AG09309 (cell line): ENCODE data around the gene CCDC127.

Experiments
- DNase-seq: peaks from one replicate; pipeline ENCODE4 v3.0.0-alpha.2; 2010; ENCODE audit warnings: low read depth
- H3K4me3 ChIP-seq: 2 replicates; pipeline ENCODE4 v1.5.1; 2011; ENCODE audit warnings: mild to moderate bottlenecking, low read depth, low read length, moderate library complexity; ENCODE audit not compliant: control insufficient read depth
- TF ChIP-seq, protein P1 (sequence below): IDR thresholded peaks from 2 replicates; pipeline ENCODE4 v1.5.1; 2011; ENCODE audit warnings: mild to moderate bottlenecking, low read depth, low read length, inconsistent platforms; ENCODE audit not compliant: insufficient read depth, control insufficient read depth; ENCODE audit errors: missing control alignments

The CCDC127 gene

DNA sequence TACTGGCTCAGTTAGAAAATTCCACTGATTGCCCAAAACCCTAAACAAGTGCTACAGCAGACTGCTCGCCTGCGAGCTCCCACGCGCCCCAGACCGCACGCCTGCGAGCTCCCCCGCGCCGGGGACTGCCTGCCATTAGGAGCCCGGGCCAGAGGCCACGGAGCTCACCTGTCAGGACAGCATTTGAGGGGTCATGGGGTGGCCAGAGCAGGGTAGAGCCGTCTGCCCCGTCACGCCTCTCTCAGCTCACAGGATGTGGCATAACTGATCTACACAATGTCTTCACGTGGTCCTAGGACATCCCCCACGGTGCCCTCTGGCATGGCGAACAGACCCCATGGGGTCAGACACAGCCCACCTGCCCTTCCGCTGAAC, 55.8 kb downstream of the CCDC127 start:
- DNase-seq = no peak
- TF ChIP-seq, protein P1, sequence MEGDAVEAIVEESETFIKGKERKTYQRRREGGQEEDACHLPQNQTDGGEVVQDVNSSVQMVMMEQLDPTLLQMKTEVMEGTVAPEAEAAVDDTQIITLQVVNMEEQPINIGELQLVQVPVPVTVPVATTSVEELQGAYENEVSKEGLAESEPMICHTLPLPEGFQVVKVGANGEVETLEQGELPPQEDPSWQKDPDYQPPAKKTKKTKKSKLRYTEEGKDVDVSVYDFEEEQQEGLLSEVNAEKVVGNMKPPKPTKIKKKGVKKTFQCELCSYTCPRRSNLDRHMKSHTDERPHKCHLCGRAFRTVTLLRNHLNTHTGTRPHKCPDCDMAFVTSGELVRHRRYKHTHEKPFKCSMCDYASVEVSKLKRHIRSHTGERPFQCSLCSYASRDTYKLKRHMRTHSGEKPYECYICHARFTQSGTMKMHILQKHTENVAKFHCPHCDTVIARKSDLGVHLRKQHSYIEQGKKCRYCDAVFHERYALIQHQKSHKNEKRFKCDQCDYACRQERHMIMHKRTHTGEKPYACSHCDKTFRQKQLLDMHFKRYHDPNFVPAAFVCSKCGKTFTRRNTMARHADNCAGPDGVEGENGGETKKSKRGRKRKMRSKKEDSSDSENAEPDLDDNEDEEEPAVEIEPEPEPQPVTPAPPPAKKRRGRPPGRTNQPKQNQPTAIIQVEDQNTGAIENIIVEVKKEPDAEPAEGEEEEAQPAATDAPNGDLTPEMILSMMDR = no peak

GRCh38 chr5:161803-162110, 56.2 kb downstream of the CCDC127 start:
- H3K4me3 ChIP-seq = no peak overlapping the region
- TF ChIP-seq, protein P1 = no peak
- no peak for DNase-seq

More for the DNA sequence above, 55.8 kb downstream of the CCDC127 start:
- no peak overlapping the region for H3K4me3 ChIP-seq

DNA sequence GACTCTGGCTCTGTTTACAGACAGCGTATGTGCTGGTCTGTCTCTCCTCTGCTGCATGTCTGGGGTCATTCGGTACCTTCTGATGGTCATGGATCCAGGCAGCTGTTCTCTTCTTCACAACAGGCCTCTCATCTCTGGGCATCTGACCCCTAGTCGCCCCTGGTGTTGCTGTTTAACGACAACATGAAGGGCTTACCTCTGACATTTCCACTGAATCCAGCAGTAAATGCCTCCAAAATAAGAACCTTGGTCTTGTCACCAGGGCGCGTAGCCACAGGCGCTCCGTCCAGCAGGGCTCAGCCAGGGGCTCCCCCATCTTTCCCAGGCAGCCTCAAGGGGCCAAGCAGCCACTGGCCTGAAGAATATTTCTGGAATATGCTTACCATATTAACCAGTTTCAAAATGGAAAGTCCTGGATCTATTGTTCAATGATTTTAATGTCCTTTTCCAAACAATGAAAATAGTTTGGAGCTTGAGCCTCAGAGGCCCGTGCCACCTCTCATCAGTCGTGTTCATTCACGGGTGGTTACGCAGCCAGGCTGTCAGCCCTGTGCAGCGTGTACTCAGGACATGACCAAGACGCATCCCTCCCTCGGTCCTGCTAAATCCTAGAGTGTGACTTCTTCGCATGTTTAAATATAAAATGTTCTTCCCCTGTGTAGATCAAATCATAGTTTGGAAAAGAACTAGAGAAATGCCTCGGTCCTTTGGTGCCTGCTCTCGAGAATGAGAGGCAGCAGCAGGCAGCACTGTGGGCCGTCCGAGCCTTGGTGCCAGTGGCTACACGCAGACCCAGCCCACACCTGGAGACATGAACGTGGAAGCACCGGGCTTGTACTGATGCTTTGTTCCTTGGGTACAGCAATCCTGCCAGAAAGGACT, 56.8 kb downstream of the CCDC127 start:
- TF ChIP-seq, protein P1 = no peak
- no peak for DNase-seq
- no peak overlapping the region for H3K4me3 ChIP-seq

DNA sequence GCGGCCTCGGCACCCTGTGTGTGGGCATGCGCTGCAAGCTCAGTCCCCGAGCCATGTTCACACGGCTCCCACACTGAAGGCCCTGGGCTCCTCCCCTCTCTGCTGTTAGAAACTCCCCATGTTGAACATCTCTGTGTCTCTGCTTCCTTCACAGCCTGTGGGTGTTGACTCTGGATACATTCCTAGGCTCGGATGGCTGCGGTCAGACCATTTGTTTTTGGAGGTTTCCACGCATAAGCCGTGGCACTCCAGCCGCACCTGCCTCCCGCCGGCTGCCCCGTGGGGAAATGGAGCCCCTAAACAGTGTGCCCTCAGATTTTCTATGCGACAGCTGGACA, 57.8 kb downstream of the CCDC127 start:
- TF ChIP-seq, protein P1 = no peak
- DNase-seq = no peak
- H3K4me3 ChIP-seq = no peak overlapping the region

- no peak for DNase-seq
These were observed 58.3 kb downstream of the CCDC127 start for GRCh38 chr5:159448-160172.

DNA sequence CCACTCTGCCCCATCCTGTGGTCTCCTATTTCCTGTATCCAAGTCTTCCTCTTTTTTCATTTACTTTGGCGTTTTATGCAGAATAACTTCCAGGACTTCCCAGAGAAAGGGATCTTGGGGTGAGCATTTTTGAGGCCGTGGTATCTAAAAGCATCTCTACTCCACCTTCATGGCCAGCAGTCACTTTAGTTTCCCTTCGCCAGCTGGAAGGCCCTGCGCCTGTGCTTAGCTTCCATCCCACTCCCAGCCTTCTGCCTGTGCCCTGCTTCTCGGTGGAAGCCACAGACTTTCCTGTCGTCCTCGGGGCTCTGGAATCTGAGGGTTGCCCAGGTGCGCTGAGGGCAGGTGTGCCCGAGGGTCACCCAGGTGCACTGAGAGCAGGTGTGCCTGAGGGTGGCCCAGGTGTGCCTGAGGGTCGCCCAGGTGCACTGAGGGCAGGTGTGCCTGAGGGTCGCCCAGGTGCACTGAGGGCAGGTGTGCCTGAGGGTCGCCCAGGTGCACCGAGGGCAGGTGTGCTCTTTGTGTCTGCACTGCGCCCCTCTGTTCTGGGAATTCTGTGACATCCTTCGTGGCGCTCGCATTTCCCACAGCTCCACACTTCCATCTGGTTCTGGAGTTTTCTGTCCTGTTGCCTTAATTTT, 59.0 kb downstream of the CCDC127 start:
- TF ChIP-seq, protein P1 = no peak
- DNase-seq = no peak
- H3K4me3 ChIP-seq = no peak overlapping the region

More at GRCh38 chr5:159448-160172, 58.3 kb downstream of the CCDC127 start:
- H3K4me3 ChIP-seq = no peak overlapping the region
- TF ChIP-seq, protein P1 = no peak
